Gastrocnemius medialis (tissue), 4 donors: ENCODE results near the gene C12orf43. TPM values are rescaled to one million over a fixed set of nuclear protein-coding genes. Genes with fewer than 3 reads are reported as not detected.

Source experiments
- ATAC-seq, 2 donors: fragments of 150-250 bp; one replicate each; pipeline ENCODE4 v1.9.1; 2016
- DNase-seq, 2 donors: peaks; one replicate each; pipeline ENCODE4 v3.0.0-alpha.2; 2019
- H3K27ac ChIP-seq, 4 donors: fragments of 200-600 bp; sonication (generic); 1 replicate in 1 of 4; 2 replicates in 3 of 4; pipeline ENCODE4 v1.5.1; 2016 to 2018; ENCODE audit warnings: mild to moderate bottlenecking in 2 of 4, moderate library complexity in 1 of 4
- H3K27me3 ChIP-seq, 3 donors: fragments of 200-600 bp; sonication (generic) in 2 of 3; 1 replicate in 1 of 3; 2 replicates in 2 of 3; pipeline versions ENCODE4 v1.5.1 to v1.6.0; 2016 to 2019; ENCODE audit warnings: mild to moderate bottlenecking in 1 of 3, moderate library complexity in 1 of 3
- H3K36me3 ChIP-seq, 2 donors: fragments of 200-600 bp; sonication (generic) in 1 of 2; one replicate each; pipeline ENCODE4 v1.5.1; 2017 to 2018
- H3K4me1 ChIP-seq, 2 donors: fragments of 200-600 bp; sonication (generic) in 1 of 2; one replicate each; pipeline ENCODE4 v1.5.1; 2016 to 2017; ENCODE audit warnings: mild to moderate bottlenecking in 2 of 2
- H3K4me3 ChIP-seq, 4 donors: fragments of 200-600 bp; sonication (generic) in 3 of 4; 1 replicate in 1 of 4; 2 replicates in 3 of 4; pipeline ENCODE4 v1.5.1; 2016 to 2019; ENCODE audit warnings: mild to moderate bottlenecking in 2 of 4
- H3K9me3 ChIP-seq, 3 donors: fragments of 200-600 bp; sonication (generic) in 2 of 3; 1 replicate in 1 of 3; 2 replicates in 2 of 3; pipeline ENCODE4 v1.5.1; 2016 to 2019
- POLR2A ChIP-seq, 2 donors: fragments of 450-650 bp; IDR thresholded peaks; one replicate each; pipeline ENCODE4 v1.6.1; 2017; ENCODE audit warnings: antibody characterized with exemption in 2 of 2, mild to moderate bottlenecking in 2 of 2, moderate library complexity in 2 of 2
- in situ Hi-C, 4 donors: fragments of 200-750 bp; cut with MboI; loops; one replicate each; pipeline versions ENCODE4 v1.15.0 to v1.8.0; 2017; ENCODE audit warnings: low sequenced_read_pairs in 4 of 4
- intact Hi-C: fragments of 100-400 bp; cut with DNase I; formaldehyde crosslinking; loops from one replicate; pipeline ENCODE4 v1.15.1; 2023; ENCODE audit warnings: low total_unique reads
- total RNA-seq, 4 donors: library from RNA; depleted of rRNA; stranded (reverse); fragments of >200 nt; gene quantifications; one replicate each; pipeline versions ENCODE4 v1.1.0 to v1.2.3, GENCODE V29; 2016
- TF ChIP-seq, protein P1 (sequence below), 5 experiments: fragments of 450-650 bp in 3 of 5; fragments of 200-600 bp in 2 of 5; sonication (generic) in 2 of 5; IDR thresholded peaks in 4 of 5; conservative IDR thresholded peaks in 1 of 5; 1 replicate in 4 of 5; 2 replicates in 1 of 5; pipeline ENCODE4 v1.5.1; 2016 to 2019; ENCODE audit warnings: antibody characterized with exemption in 5 of 5, mild to moderate bottlenecking in 3 of 5, moderate library complexity in 3 of 5

Gene C12orf43
- total RNA-seq, 4 donors from 2014 or later = 2.9 to 13.2 (median 5.1) TPM

DNA sequence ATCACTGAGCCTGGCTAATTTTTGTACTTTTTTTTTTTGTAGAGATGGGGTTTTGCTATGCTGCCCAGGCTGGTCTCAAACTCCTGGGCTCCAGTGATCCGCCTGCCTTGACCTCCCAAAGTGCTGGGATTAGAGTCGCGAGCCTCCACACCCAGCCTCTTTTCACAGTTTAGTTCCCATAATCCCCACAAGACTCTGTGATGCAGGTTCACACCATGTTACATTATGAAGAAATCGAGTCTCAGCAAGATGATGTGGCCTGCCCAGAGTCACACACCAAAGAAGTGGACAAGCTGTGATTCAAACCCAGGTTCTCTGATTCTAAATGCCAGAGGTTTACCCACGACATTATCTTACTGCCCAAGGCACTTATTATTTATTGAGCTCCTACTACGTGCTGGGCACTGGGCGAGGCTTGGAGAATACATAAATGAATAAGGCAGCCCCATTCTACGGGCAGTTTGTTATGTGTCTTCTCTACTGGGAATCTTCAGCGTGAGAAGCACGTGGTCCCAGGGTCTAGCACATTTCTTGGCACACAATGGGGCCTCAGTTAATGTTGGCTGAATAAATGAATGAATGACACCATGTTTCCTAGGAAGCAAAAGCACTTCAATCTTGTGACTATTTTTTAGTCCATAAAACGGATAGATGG lies 46.2 kb upstream of the C12orf43 start:
- Histone ChIP-seq H3K27ac (no peak overlapping the region), H3K9me3 (no peaks in the 10 kb centered on the region), H3K4me3 (no peak overlapping the region), H3K36me3 (no peaks in the 10 kb centered on the region), H3K4me1 (no peaks in the 10 kb centered on the region), H3K27me3 (no peaks in the 10 kb centered on the region)
- intact Hi-C loops = loop anchor here (5.0 kb wide), 1 partner anchor 35 kb away; no protein-coding TSS in a partner anchor
- in situ Hi-C loops = no loop called here
- TF ChIP-seq POLR2A (IDR thresholded peaks at IDR 0.05) = no peak
- TF ChIP-seq, protein P1, sequence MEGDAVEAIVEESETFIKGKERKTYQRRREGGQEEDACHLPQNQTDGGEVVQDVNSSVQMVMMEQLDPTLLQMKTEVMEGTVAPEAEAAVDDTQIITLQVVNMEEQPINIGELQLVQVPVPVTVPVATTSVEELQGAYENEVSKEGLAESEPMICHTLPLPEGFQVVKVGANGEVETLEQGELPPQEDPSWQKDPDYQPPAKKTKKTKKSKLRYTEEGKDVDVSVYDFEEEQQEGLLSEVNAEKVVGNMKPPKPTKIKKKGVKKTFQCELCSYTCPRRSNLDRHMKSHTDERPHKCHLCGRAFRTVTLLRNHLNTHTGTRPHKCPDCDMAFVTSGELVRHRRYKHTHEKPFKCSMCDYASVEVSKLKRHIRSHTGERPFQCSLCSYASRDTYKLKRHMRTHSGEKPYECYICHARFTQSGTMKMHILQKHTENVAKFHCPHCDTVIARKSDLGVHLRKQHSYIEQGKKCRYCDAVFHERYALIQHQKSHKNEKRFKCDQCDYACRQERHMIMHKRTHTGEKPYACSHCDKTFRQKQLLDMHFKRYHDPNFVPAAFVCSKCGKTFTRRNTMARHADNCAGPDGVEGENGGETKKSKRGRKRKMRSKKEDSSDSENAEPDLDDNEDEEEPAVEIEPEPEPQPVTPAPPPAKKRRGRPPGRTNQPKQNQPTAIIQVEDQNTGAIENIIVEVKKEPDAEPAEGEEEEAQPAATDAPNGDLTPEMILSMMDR (IDR thresholded peaks at IDR 0.05 in 4 of 5, conservative IDR thresholded peaks at IDR 0.05 in 1 of 5) = no peak
- DNase-seq (no peak), ATAC-seq (no peak)

DNA sequence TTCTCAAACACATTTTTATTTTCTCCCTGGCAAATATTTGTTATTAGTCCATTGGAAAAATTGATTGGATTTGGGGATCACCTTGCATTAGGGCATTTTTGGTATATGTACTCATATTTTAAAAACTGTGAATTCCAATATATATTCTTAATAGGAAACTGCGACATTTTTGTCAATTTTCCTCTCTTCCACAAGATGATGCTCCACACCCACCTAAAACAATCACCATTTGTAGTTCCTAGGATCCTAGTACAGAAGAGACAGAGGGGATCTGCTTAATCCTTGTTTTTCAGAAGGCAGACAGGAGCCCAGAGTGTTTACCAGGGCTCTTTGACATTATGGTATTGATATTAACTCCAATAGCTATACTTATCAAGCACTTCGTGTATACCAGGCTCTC lies 45.5 kb upstream of the C12orf43 start:
- ATAC-seq (no peak), DNase-seq (no peak)
- intact Hi-C loops = loop anchor here (5.0 kb wide), 1 partner anchor 35 kb away; no protein-coding TSS in a partner anchor
- H3K27me3 ChIP-seq = no peaks in the 10 kb centered on the region
- no peaks in the 10 kb centered on the region for H3K9me3 ChIP-seq
- no peak overlapping the region for H3K4me3 ChIP-seq
- H3K27ac ChIP-seq = no peak overlapping the region
- TF ChIP-seq, protein P1 (IDR thresholded peaks at IDR 0.05 in 4 of 5, conservative IDR thresholded peaks at IDR 0.05 in 1 of 5) = no peak
- no peak for TF ChIP-seq POLR2A (IDR thresholded peaks at IDR 0.05)
- H3K36me3 ChIP-seq = no peaks in the 10 kb centered on the region
- in situ Hi-C loops = no loop called here
- H3K4me1 ChIP-seq = no peaks in the 10 kb centered on the region

DNA sequence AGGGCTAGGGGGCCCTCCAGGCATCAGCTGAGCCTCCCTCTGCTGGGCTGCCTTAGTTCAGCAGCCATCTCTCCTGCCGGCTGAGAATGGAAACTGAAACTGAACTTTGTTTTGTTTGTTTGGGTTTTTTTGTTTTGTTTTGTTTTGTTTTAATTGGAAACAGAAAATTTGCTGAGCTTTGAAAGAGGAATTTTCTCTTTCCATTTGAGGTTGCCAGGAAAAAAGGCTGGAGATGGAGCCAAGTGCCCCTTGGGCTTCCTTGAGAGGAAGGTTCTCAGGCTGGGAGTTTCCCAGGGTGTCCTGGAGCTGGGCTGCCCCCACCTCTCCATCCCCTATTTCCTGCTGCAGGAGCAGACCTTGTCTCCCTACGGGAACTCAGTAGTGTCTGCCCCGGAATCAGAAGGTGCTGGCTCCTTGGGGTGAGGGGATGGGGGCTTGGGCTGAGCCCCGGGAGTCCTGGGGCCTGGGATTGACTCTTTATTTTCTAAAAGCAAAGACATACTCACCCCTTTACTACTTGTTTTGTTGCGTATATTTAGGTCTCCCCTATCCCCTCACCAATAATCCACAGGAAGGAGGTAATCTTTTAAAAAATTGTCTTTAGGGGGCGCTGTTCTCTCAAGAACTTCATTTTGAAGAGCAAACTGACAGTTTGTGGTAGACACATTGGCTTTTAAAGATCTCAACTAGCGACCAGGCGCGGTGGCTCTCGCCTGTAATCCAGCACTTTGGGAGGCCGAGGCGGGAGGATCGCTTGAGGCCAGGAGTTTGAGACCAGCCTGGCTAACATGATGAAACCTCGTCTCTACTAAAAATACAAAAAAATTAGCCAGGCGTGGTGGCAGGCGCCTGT lies 44.1 kb upstream of the C12orf43 start:
- ATAC-seq (no peak), DNase-seq (no peak)
- in situ Hi-C loops = no loop called here
- TF ChIP-seq POLR2A (IDR thresholded peaks at IDR 0.05) = no peak
- TF ChIP-seq, protein P1 (IDR thresholded peaks at IDR 0.05 in 4 of 5, conservative IDR thresholded peaks at IDR 0.05 in 1 of 5) = peak in 3 of 5 experiments; percentile 18 to 43 (median 20)
- intact Hi-C loops = loop anchor here (5.0 kb wide), 1 partner anchor 37 kb away; no protein-coding TSS in a partner anchor
- Histone ChIP-seq H3K27me3 (no peaks in the 10 kb centered on the region), H3K27ac (peak overlapping the region; percentile 4 to 50 (median 40)), H3K4me1 (no peaks in the 10 kb centered on the region), H3K36me3 (no peaks in the 10 kb centered on the region), H3K9me3 (no peaks in the 10 kb centered on the region), H3K4me3 (peak overlapping the region; percentile 10 to 40 (median 18))

DNA sequence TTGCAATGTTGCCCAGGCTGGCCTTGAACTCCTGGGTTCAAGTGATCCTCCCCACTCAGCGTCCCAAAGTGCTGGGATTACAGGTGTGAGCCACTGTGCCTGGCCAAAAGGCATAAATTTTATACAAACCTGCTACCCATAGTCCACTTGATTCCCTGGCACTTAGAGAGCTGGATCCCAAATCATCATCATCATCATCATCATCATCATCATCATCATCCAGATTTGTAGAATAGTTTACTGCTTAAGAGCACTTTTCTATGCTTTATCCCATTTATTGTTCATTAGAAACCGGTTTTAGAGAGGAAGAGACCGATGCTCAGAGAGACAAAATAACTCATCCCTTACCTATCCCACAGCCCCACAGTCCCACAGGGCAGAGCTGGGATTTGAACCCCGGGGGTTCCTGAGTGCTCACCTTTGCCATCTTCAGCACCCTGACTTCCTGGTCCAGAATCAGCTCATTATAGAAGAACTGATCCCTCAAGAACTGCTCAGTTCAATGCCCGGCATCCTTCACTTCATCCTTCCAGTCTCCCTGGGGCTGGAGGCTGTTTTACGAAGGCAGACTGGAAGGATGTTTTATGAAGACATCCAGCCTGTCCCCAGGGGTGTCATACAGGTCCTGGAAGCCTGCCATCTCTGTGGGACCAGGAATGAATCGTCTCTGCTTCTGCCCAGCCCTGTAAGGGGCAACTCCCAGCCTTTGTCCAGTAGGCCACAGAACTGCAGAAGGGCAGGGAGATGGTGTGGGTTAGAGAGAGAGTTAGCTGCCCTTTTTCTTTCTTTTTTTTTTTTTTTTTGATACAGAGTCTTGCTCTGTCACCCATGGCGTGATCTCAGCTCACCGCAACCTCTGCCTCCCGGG lies 43.0 kb upstream of the C12orf43 start:
- ATAC-seq = no peak
- intact Hi-C loops = no loop called here

More for the DNA sequence above, 43.0 kb upstream of the C12orf43 start:
- Histone ChIP-seq H3K9me3 (no peaks in the 10 kb centered on the region), H3K27ac (peak overlapping the region in 1 of 4 donors; percentile 45), H3K27me3 (no peaks in the 10 kb centered on the region), H3K36me3 (no peaks in the 10 kb centered on the region), H3K4me3 (peak overlapping the region in 1 of 4 donors; percentile 10), H3K4me1 (no peaks in the 10 kb centered on the region)
- TF ChIP-seq POLR2A (IDR thresholded peaks at IDR 0.05) = no peak
- TF ChIP-seq, protein P1 (IDR thresholded peaks at IDR 0.05 in 4 of 5, conservative IDR thresholded peaks at IDR 0.05 in 1 of 5) = no peak
- in situ Hi-C loops = no loop called here
- DNase-seq = no peak
